Measurements from ENCODE around the gene WEE1. TPM values are rescaled to one million over a fixed set of nuclear protein-coding genes. Genes with fewer than 3 reads are reported as not detected.

Gene WEE1
- total and polyA plus RNA-seq, 12 donors: 12.7 to 114 (median 48.7) TPM

DNA sequence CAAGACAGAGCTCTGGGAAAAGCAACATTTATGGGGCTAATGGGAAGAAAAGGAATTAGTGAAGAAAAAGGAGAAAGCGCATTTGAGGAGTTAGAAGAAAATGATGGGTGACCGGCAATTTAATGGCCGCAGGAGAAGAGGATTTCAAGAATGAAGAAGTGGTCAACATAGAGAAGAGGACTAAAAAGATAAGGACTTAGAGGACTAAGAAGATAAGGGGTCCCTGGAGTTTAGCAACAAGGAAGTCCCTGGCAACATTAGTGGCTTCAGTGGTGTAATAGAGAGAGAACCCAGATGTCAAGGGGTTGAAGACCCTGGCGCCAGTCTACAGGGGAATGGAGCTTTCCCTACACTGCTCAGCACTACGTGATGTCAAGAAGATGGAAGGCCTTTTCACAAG, 32.3 kb downstream of the WEE1 start:
- no peak for DNase-seq
- no peak overlapping the region for H3K4me3 ChIP-seq
- WGBS, 2 donors: 96 to 99% methylated on average over 5 of the region's 5 CpGs
- no peaks in the 10 kb centered on the region for H3K36me3 ChIP-seq
- TF ChIP-seq, protein P1, sequence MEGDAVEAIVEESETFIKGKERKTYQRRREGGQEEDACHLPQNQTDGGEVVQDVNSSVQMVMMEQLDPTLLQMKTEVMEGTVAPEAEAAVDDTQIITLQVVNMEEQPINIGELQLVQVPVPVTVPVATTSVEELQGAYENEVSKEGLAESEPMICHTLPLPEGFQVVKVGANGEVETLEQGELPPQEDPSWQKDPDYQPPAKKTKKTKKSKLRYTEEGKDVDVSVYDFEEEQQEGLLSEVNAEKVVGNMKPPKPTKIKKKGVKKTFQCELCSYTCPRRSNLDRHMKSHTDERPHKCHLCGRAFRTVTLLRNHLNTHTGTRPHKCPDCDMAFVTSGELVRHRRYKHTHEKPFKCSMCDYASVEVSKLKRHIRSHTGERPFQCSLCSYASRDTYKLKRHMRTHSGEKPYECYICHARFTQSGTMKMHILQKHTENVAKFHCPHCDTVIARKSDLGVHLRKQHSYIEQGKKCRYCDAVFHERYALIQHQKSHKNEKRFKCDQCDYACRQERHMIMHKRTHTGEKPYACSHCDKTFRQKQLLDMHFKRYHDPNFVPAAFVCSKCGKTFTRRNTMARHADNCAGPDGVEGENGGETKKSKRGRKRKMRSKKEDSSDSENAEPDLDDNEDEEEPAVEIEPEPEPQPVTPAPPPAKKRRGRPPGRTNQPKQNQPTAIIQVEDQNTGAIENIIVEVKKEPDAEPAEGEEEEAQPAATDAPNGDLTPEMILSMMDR (IDR thresholded peaks at IDR 0.05): no peak
- H3K9me3 ChIP-seq: no peaks in the 10 kb centered on the region
- peaks cover 0 to 14% (median 7%) of the 10 kb centered on the region in 9 donors for H3K4me1 ChIP-seq
- intact Hi-C loops (cut with DNase I): no loop called here
- ATAC-seq: no peak
- no peak overlapping the region for H3K27ac ChIP-seq
- H3K27me3 ChIP-seq: no peaks in the 10 kb centered on the region

- WGBS, 2 donors: 89 to 94% methylated on average over 9 of the region's 9 CpGs
- TF ChIP-seq, protein P1 (IDR thresholded peaks at IDR 0.05): no peak
- intact Hi-C loops (cut with DNase I): no loop called here
These were observed 33.5 kb downstream of the WEE1 start for GRCh38 chr11:9606809-9607510.

GRCh38 chr11:9607511-9607899, 34.0 kb downstream of the WEE1 start:
- H3K36me3 ChIP-seq: no peaks in the 10 kb centered on the region
- DNase-seq: no peak
- TF ChIP-seq, protein P1 (IDR thresholded peaks at IDR 0.05): no peak
- ATAC-seq: no peak
- peaks cover 0 to 6% (median 2%) of the 10 kb centered on the region in 9 donors for H3K4me1 ChIP-seq
- H3K27ac ChIP-seq: no peak overlapping the region
- intact Hi-C loops (cut with DNase I): no loop called here
- no peaks in the 10 kb centered on the region for H3K9me3 ChIP-seq
- WGBS, 2 donors: 81% methylated on average over 3 of the region's 3 CpGs
- H3K27me3 ChIP-seq: no peaks in the 10 kb centered on the region
- H3K4me3 ChIP-seq: no peak overlapping the region

More at GRCh38 chr11:9606809-9607510, 33.5 kb downstream of the WEE1 start:
- no peak overlapping the region for H3K4me3 ChIP-seq
- H3K27ac ChIP-seq: no peak overlapping the region
- peak in 1 of 8 donors; percentile 9 for ATAC-seq
- peaks cover 0 to 3% (median 0%) of the 10 kb centered on the region in 9 donors for H3K4me1 ChIP-seq
- H3K9me3 ChIP-seq: no peaks in the 10 kb centered on the region
- H3K36me3 ChIP-seq: no peaks in the 10 kb centered on the region
- DNase-seq: no peak
- H3K27me3 ChIP-seq: no peaks in the 10 kb centered on the region

- intact Hi-C loops (cut with DNase I): no loop called here
- no peak overlapping the region for H3K27ac ChIP-seq
- peaks cover 0 to 16% (median 12%) of the 10 kb centered on the region in 9 donors for H3K4me1 ChIP-seq
- DNase-seq: no peak
- H3K27me3 ChIP-seq: no peaks in the 10 kb centered on the region
- 94 to 98% methylated on average over 7 of the region's 7 CpGs for WGBS, 2 donors
- H3K36me3 ChIP-seq: no peaks in the 10 kb centered on the region
- H3K9me3 ChIP-seq: no peaks in the 10 kb centered on the region
- no peak for ATAC-seq
- H3K4me3 ChIP-seq: no peak overlapping the region
- TF ChIP-seq, protein P1 (IDR thresholded peaks at IDR 0.05): no peak
These were observed 35.7 kb downstream of the WEE1 start for GRCh38 chr11:9609002-9609759.
